Loucy (cell line): ENCODE results near the gene LRRFIP1.

Experiments
- EZH2phosphoT487 ChIP-seq: fragments of 200-600 bp; IDR thresholded peaks from 2 replicates; pipeline ENCODE4 v1.6.1; 2018; ENCODE audit warnings: antibody characterized with exemption, mild to moderate bottlenecking, moderate library complexity, borderline replicate concordance
- TF ChIP-seq, protein P1 (sequence below): fragments of 200-600 bp; sonication (generic); conservative IDR thresholded peaks from 2 replicates; pipeline ENCODE4 v1.5.1; 2014; ENCODE audit warnings: mild to moderate bottlenecking, antibody characterized with exemption, low read length

DNA sequence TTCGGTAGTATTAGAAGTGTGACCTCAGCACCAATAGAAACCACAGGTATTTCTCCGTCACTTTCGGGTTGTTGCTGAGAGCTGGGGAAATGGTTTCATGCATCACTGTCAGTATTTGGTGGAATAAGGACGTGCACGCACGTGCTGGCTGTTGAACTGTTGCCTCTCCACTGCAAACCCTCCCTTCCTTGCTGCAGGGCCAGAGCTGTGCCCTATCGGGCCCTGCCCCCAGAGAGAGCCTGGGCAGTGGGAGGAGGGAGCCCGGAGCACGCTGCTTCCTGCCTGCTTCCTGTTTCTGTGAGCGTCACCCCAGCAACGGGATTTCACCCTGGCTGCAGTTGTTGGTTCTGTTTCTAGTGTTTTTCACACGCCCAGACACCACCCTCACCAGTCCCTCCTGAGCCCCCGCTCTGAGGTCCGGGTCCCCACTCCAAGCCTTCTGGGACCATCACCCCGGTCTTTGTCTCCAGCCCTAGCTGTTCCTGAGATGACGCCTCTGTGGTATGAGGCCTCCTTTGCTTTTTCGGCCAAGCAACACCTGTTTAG lies 47.4 kb downstream of the LRRFIP1 start:
- TF ChIP-seq, protein P1, sequence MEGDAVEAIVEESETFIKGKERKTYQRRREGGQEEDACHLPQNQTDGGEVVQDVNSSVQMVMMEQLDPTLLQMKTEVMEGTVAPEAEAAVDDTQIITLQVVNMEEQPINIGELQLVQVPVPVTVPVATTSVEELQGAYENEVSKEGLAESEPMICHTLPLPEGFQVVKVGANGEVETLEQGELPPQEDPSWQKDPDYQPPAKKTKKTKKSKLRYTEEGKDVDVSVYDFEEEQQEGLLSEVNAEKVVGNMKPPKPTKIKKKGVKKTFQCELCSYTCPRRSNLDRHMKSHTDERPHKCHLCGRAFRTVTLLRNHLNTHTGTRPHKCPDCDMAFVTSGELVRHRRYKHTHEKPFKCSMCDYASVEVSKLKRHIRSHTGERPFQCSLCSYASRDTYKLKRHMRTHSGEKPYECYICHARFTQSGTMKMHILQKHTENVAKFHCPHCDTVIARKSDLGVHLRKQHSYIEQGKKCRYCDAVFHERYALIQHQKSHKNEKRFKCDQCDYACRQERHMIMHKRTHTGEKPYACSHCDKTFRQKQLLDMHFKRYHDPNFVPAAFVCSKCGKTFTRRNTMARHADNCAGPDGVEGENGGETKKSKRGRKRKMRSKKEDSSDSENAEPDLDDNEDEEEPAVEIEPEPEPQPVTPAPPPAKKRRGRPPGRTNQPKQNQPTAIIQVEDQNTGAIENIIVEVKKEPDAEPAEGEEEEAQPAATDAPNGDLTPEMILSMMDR: no peak
- TF ChIP-seq EZH2phosphoT487: no peak
